ENCODE data around the gene SRGAP1.
A peak's percentile ranks its signal among the peaks of the same experiment; 100 is the strongest.

Gene SRGAP1

DNA sequence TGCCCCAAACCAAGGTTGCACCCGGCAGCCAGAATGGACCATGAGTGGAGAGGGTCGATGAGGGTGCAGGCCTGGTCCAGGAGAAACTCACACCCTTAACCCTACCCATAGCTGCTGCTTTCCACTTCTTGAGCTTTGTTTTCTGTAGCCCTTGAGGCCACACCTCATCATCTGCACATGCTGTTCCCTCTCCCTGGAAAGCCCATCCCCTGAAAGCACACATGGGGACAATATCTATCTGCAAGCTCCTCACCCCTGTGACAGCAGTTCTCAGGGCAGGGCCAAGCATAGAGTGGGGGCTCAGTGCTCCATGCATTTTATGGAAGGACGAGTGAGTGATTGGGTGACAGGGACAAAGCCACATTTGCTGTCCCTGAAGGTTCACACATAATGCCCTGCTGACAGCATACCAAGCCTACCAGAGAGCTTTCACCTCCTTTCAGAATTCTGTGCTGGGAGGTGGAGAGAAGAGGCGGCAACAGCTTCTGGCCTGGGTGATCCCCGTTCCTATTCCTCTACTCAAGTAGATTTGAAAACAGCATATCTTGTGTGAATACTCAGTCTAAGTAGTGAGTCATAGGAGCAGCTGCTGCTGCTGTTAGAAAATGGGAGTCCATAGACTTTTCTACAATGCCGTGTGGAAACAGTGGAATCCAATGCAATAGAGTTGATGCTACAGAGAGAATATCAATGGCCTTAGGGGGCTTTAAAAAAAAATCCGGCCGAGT lies 44.6 kb downstream of the SRGAP1 start:
- no peak overlapping the region for H3K27ac Mint-ChIP-seq

DNA sequence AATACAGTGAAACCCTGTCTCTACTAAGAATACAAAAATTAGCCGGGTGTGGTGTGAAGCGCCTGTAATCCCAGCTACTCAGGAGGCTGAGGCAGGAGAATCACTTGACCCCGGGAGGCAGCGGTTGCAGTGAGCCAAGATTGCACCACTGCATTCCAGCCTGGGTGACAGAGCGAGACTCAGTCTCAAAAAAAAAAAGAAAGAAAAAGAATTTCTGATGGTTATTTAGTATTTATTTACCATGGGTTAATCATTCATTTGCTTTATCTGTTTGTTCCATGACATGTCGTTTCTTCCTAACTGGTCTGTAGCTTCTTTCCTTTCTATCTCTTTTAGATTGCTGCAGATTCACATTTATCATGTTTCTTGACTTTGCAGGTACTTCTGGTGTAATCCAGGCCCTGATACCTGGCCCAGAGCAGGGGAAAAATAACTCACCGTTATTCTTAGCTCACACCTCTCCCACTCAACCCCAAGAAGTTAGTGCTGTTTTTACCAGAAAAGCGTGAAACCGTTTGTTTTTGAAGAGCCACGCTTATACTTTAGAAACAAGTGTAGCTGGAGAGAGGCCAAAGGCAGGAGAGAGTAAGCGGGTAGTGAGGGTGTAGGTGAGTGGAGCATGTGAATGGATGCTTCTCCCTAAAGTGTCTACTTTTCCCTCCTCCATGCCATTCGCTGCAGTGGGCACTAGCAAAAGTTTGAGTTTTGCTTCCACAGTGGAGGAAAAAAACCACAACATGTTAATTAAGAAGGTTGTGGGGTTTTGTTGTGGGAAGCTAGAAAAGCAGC lies 45.4 kb downstream of the SRGAP1 start:
- no peak overlapping the region for H3K4me3 Mint-ChIP-seq
- TF ChIP-seq, protein P1, sequence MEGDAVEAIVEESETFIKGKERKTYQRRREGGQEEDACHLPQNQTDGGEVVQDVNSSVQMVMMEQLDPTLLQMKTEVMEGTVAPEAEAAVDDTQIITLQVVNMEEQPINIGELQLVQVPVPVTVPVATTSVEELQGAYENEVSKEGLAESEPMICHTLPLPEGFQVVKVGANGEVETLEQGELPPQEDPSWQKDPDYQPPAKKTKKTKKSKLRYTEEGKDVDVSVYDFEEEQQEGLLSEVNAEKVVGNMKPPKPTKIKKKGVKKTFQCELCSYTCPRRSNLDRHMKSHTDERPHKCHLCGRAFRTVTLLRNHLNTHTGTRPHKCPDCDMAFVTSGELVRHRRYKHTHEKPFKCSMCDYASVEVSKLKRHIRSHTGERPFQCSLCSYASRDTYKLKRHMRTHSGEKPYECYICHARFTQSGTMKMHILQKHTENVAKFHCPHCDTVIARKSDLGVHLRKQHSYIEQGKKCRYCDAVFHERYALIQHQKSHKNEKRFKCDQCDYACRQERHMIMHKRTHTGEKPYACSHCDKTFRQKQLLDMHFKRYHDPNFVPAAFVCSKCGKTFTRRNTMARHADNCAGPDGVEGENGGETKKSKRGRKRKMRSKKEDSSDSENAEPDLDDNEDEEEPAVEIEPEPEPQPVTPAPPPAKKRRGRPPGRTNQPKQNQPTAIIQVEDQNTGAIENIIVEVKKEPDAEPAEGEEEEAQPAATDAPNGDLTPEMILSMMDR (IDR thresholded peaks at IDR 0.05): no peak
- H3K27ac Mint-ChIP-seq: peak overlapping the region; percentile 45

More for the DNA sequence above, 44.6 kb downstream of the SRGAP1 start:
- TF ChIP-seq, protein P1 (IDR thresholded peaks at IDR 0.05): no peak
- Mint-ChIP-seq H3K4me3 (no peak overlapping the region), H3K36me3 (ENCODE audit: low read depth) (peaks cover 6% of the 10 kb centered on the region), H3K27me3 (ENCODE audit: low read depth, poor library complexity) (no peaks in the 10 kb centered on the region), H3K9me3 (no peaks in the 10 kb centered on the region), H3K4me1 (no peaks in the 10 kb centered on the region)
- DNase-seq: no peak

DNA sequence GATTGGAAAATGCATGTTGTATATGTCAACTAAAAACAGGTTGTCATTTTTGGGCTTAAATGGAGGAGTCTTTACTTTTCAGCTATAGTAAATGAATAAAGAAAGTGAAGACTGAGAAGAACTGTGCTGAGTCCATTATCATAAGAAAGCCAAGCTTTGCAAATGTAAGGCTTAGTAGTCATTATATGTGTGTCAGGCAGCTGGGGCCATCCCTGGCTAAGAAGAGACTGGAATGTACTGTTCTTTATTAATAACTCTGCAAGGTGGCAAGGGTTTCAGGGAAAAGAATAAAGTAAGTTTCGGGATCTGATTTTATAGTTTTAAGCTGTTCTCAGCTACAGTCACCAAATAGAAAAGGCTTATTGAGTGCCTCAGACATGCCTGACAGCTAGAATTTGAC lies 48.7 kb downstream of the SRGAP1 start:
- H3K9me3 Mint-ChIP-seq: no peaks in the 10 kb centered on the region
- TF ChIP-seq, protein P1 (IDR thresholded peaks at IDR 0.05): no peak
- H3K27me3 Mint-ChIP-seq (ENCODE audit: low read depth, poor library complexity): no peaks in the 10 kb centered on the region
- no peak overlapping the region for H3K27ac Mint-ChIP-seq
- H3K36me3 Mint-ChIP-seq (ENCODE audit: low read depth): no peaks in the 10 kb centered on the region
- H3K4me1 Mint-ChIP-seq: no peaks in the 10 kb centered on the region
- no peak for DNase-seq
- no peak overlapping the region for H3K4me3 Mint-ChIP-seq

More for the DNA sequence above, 45.4 kb downstream of the SRGAP1 start:
- Mint-ChIP-seq H3K27me3 (ENCODE audit: low read depth, poor library complexity) (no peaks in the 10 kb centered on the region), H3K36me3 (ENCODE audit: low read depth) (peaks cover 5% of the 10 kb centered on the region), H3K9me3 (no peaks in the 10 kb centered on the region), H3K4me1 (no peaks in the 10 kb centered on the region)
- no peak for DNase-seq

DNA sequence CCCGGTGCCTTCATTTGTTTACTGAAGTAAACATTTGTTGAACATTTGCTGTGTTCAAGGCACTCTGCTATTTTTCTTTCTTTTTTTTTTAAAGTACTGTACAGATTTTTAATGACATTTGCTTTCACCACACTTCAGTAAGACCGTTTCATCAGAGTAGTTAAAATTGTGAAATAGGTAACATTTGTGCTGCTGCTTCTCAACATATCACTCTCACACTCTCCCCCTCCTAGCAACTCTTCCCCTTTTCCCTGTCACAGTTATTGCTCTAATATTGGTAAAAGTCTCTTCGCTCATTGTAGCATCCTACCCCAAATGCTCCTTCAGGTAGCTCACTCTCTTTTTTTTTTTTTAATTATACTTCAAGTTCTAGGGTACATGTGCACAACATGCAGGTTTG lies 49.6 kb downstream of the SRGAP1 start:
- Mint-ChIP-seq H3K9me3 (no peaks in the 10 kb centered on the region), H3K4me1 (no peaks in the 10 kb centered on the region), H3K36me3 (ENCODE audit: low read depth) (no peaks in the 10 kb centered on the region), H3K27ac (no peak overlapping the region), H3K4me3 (no peak overlapping the region), H3K27me3 (ENCODE audit: low read depth, poor library complexity) (peaks cover 3% of the 10 kb centered on the region)
- DNase-seq: no peak
- TF ChIP-seq, protein P1 (IDR thresholded peaks at IDR 0.05): no peak

DNA sequence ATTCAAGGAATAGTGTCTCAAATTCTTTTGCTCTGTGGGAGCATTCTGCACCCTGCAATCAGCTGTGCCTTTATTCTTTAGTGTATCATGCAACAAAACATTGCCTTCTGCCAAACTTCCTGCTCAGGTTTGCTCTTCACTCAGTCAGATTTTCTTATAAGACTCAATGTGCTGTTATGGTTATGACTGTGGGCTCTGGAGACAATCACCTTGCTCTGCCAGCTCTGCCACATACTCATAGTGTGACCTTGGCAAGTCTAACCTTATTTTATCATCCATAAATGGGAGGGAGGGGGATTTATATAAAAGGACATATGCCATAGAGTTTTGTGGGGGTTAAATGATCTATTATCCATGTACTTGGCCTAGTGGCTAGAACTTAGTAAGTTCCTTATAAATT lies 51.3 kb downstream of the SRGAP1 start:
- Mint-ChIP-seq H3K36me3 (ENCODE audit: low read depth) (no peaks in the 10 kb centered on the region), H3K9me3 (no peaks in the 10 kb centered on the region), H3K4me1 (no peaks in the 10 kb centered on the region), H3K27ac (no peak overlapping the region), H3K27me3 (ENCODE audit: low read depth, poor library complexity) (peaks cover 6% of the 10 kb centered on the region), H3K4me3 (no peak overlapping the region)
- TF ChIP-seq, protein P1 (IDR thresholded peaks at IDR 0.05): no peak
- no peak for DNase-seq
